NCI-H748 (cell line): ENCODE results near the gene ABCC1.
"Not testable (repeated sequence)": the region's sequence is repeated elsewhere in the genome, so short reads cannot be mapped to it uniquely, and the experiment has no call there.

Experiments
- DNase-seq: peaks from one replicate; lab custom pipeline; 2025; ENCODE audit not compliant: unreplicated experiment; lab: John Stamatoyannopoulos, UW

The ABCC1 gene

GRCh38 chr16:16178455-16179162 is 229.2 kb downstream of the ABCC1 start:
- no peak for DNase-seq

GRCh38 chr16:16181748-16182147 is 232.3 kb downstream of the ABCC1 start:
- not testable (repeated sequence) for DNase-seq

GRCh38 chr16:16182918-16183317 is 233.5 kb downstream of the ABCC1 start:
- no peak for DNase-seq

- no peak for DNase-seq
These were observed 234.1 kb downstream of the ABCC1 start for GRCh38 chr16:16183562-16183961.

- no peak for DNase-seq
These were observed 235.2 kb downstream of the ABCC1 start for GRCh38 chr16:16184594-16184993.

GRCh38 chr16:16185095-16185494 is 235.7 kb downstream of the ABCC1 start:
- no peak for DNase-seq

GRCh38 chr16:16186820-16187219 is 237.4 kb downstream of the ABCC1 start:
- DNase-seq: no peak

- DNase-seq: no peak
These were observed 239.4 kb downstream of the ABCC1 start for GRCh38 chr16:16188827-16189226.

GRCh38 chr16:16189842-16190241 is 240.4 kb downstream of the ABCC1 start:
- DNase-seq: no peak

GRCh38 chr16:16190546-16190945 is 241.1 kb downstream of the ABCC1 start:
- DNase-seq: no peak

- DNase-seq: not testable (repeated sequence)
These were observed 241.6 kb downstream of the ABCC1 start for GRCh38 chr16:16190966-16191365.

- DNase-seq: no peak
These were observed 242.2 kb downstream of the ABCC1 start for GRCh38 chr16:16191493-16192167.
